Activated effector memory CD4-positive, alpha-beta T cell treated with anti-CD3 and anti-CD28 coated beads, Interleukin-2, amount 50 U/mL, for 16 hours (primary cell): ENCODE data around the gene GRID1.

Experiments
- DNase-seq: peaks from one replicate; pipeline ENCODE4 v3.0.0-alpha.2; 2020

GRID1 gene

GRCh38 chr10:86024281-86025041 lies 342.1 kb downstream of the GRID1 start:
- DNase-seq, result no peak

- no peak for DNase-seq
These were observed 342.7 kb downstream of the GRID1 start for GRCh38 chr10:86023931-86024280.

- DNase-seq, result no peak
These were observed 343.3 kb downstream of the GRID1 start for GRCh38 chr10:86023336-86023735.

GRCh38 chr10:86022906-86023305 lies 343.7 kb downstream of the GRID1 start:
- no peak for DNase-seq

GRCh38 chr10:86020134-86020533 lies 346.5 kb downstream of the GRID1 start:
- DNase-seq, result no peak

GRCh38 chr10:86019141-86019540 lies 347.5 kb downstream of the GRID1 start:
- no peak for DNase-seq

- DNase-seq, result no peak
These were observed 347.9 kb downstream of the GRID1 start for GRCh38 chr10:86018735-86019058.

GRCh38 chr10:86017841-86018734 lies 348.5 kb downstream of the GRID1 start:
- DNase-seq, result no peak

- DNase-seq, result no peak
These were observed 353.0 kb downstream of the GRID1 start for GRCh38 chr10:86013568-86013967.

GRCh38 chr10:86007171-86007570 lies 359.4 kb downstream of the GRID1 start:
- no peak for DNase-seq

- DNase-seq, result no peak
These were observed 362.3 kb downstream of the GRID1 start for GRCh38 chr10:86004337-86004736.

- no peak for DNase-seq
These were observed 363.4 kb downstream of the GRID1 start for GRCh38 chr10:86003201-86003621.

GRCh38 chr10:86001521-86001920 lies 365.1 kb downstream of the GRID1 start:
- DNase-seq, result no peak

GRCh38 chr10:85997544-85997943 lies 369.1 kb downstream of the GRID1 start:
- no peak for DNase-seq

GRCh38 chr10:85995791-85996190 lies 370.8 kb downstream of the GRID1 start:
- no peak for DNase-seq

GRCh38 chr10:85993840-85994507 lies 372.6 kb downstream of the GRID1 start:
- DNase-seq, result no peak

GRCh38 chr10:85993140-85993539 lies 373.5 kb downstream of the GRID1 start:
- no peak for DNase-seq

GRCh38 chr10:85992324-85992723 lies 374.3 kb downstream of the GRID1 start:
- no peak for DNase-seq

- no peak for DNase-seq
These were observed 379.8 kb downstream of the GRID1 start for GRCh38 chr10:85986777-85987176.

GRCh38 chr10:85983051-85983450 lies 383.5 kb downstream of the GRID1 start:
- DNase-seq, result no peak

- DNase-seq, result no peak
These were observed 387.0 kb downstream of the GRID1 start for GRCh38 chr10:85979598-85979997.

- DNase-seq, result no peak
These were observed 387.8 kb downstream of the GRID1 start for GRCh38 chr10:85978566-85979358.

GRCh38 chr10:85977642-85978041 lies 389.0 kb downstream of the GRID1 start:
- DNase-seq, result no peak
